ENCODE data around the gene CPS1. TPM values are rescaled to one million over a fixed set of nuclear protein-coding genes. Genes with fewer than 3 reads are reported as not detected.
A peak's percentile ranks its signal among the peaks of the same experiment; 100 is the strongest.

CPS1 gene
- total RNA-seq, 1 donor from 2014 or later = 5.5 TPM

GRCh38 chr2:210606001-210606400, 49.6 kb downstream of the CPS1 start:
- no peak for DNase-seq (ENCODE audit: low spot score)

DNA sequence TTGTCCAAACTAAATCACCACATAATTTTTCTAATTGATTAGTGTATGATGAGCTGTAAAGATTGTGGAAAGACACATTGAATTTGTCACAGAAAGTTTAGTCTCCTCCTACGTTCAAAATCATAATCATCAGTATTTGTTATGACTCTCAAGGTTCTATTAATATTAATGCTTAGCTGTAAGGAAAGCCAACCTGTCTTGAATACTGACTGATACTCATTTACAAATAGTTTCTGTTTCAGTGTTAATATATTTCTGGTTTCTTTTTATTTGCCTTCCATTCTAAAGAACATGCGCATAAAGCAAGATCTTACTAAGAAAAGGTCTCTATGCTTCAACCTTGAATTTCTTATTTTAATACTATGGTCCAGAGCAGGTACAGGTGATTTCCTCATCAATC, 55.1 kb downstream of the CPS1 start:
- no peak for DNase-seq (ENCODE audit: low spot score)

DNA sequence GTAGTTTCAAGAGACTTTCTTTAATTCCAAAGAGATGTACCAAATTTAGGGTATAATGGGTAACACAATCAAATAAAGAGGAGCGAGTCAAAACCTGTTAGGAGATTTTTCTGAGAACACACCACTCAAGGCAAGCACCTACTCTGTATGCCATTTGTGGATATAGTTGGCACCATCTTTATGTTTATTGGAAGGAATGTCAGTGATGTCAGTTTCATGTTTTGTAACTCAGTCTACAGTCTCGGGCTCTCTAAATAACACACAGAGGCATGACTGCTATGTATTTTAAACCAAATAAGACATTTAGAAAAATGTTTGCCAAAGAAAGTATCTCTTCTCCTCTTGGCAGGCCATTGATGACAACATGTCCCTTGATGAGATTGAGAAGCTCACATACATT, 59.7 kb downstream of the CPS1 start:
- DNase-seq (ENCODE audit: low spot score) = no peak

DNA sequence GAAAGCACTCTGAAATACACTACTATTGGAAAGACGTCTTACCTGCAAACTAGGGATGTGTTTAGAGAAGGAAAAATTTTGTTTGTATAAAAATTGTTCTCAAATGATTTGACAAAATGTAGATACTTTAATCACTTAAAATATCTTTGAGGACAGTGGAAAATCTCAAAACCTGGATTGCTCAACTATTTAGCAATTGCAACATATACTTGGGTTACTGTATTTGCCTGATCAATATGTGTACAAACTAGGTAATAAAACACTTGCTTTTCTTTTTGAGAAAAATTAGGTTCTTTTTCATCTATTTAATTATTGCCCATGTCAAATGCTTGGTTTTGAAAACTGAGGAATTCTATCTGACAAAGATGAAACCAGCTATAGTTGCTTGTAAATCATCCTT, 60.9 kb downstream of the CPS1 start:
- DNase-seq (ENCODE audit: low spot score) = no peak

DNA sequence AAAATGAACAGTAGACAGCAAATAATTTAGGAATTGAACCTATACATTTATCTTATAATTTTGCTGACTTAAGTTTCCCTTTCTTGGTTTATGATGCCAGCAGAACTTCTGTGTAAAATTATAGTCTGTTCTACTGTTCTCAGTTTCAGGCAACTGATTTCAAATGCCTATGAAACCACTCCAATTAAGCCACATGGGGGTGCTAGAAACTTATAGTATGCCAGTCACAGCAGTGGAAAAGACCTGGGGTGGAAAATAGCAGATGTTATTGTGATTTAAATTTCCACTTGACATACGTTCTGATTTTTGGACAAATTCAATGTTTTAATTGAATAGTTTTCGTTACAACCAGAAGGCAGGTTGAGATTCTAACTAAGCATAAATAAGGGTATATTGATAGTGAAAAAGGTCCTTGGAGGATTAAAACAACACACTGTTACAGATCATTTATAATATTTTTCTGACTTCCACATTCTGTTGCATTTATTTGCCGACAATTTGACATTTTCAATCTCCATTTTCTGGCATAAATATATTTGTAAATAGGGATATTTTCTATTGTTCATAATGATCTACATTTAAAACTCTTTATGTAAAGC, 61.4 kb downstream of the CPS1 start:
- peak; percentile 15 for DNase-seq (ENCODE audit: low spot score)

- no peak for DNase-seq (ENCODE audit: low spot score)
Observed at GRCh38 chr2:210620456-210620855, 64.1 kb downstream of the CPS1 start.

DNA sequence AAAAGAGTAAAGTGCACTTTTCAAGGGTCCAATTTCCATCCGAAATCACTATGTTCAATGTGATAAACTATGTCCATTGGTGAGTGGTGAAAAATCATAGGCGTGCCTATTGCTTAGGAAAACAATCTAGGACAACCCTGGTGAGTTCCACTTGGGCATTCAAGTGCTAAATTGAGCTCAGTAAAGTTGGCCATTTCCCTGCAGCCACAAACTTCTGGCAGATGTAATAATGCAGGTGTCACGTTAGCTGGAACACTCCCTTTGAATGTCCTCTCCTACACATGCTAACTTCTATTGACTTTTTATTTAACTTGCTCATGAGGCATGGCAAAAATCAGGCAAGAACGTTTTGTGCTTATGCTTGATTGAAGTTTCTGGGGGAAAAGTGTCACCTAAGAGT, 67.1 kb downstream of the CPS1 start:
- DNase-seq (ENCODE audit: low spot score) = no peak

- no peak for DNase-seq (ENCODE audit: low spot score)
Observed at GRCh38 chr2:210626849-210627248, 70.5 kb downstream of the CPS1 start.

GRCh38 chr2:210630873-210631560, 74.6 kb downstream of the CPS1 start:
- DNase-seq (ENCODE audit: low spot score) = no peak

- DNase-seq (ENCODE audit: low spot score) = no peak
Observed at GRCh38 chr2:210633699-210634098, 77.3 kb downstream of the CPS1 start.

- no peak for DNase-seq (ENCODE audit: low spot score)
Observed at GRCh38 chr2:210635257-210635656, 78.9 kb downstream of the CPS1 start.

DNA sequence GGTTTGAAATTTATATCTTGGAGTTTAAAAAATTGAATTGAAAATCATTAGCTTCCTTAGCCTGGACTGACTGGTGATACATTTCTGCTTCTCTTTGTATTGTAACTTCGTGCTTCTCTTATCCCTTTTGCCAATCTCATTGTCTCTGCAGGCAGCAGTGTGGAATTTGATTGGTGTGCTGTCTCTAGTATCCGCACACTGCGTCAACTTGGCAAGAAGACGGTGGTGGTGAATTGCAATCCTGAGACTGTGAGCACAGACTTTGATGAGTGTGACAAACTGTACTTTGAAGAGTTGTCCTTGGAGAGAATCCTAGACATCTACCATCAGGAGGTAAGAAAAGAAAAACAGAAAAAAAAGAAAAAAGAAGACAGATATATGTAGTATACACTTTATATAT, 85.9 kb downstream of the CPS1 start:
- DNase-seq (ENCODE audit: low spot score) = no peak

GRCh38 chr2:210647151-210647550, 90.8 kb downstream of the CPS1 start:
- DNase-seq (ENCODE audit: low spot score) = no peak

GRCh38 chr2:210654091-210654490, 97.7 kb downstream of the CPS1 start:
- no peak for DNase-seq (ENCODE audit: low spot score)

- DNase-seq (ENCODE audit: low spot score) = no peak
Observed at GRCh38 chr2:210655229-210655975, 99.0 kb downstream of the CPS1 start.

DNA sequence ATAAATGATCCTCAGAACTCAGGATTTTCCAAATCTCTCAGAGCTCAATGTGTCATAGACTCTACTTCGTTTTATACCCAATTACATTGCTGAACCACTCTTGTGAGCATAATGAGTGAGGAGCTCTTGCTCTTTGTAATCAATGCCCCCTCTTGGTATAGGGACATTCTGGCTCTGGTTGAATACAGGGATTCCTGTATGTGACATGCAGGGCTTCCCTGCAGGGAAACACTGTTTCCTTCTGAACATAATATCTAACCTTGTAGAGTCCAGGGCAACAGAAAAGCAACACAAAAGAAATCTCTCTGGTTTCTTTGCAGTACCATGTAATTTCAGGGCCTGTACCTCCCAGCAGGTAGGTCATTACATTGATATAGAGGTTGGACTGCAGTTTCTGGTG, 101.5 kb downstream of the CPS1 start:
- no peak for DNase-seq (ENCODE audit: low spot score)

- no peak for DNase-seq (ENCODE audit: low spot score)
Observed at GRCh38 chr2:210660751-210661150, 104.4 kb downstream of the CPS1 start.

GRCh38 chr2:210662560-210662959, 106.2 kb downstream of the CPS1 start:
- DNase-seq (ENCODE audit: low spot score) = no peak

DNA sequence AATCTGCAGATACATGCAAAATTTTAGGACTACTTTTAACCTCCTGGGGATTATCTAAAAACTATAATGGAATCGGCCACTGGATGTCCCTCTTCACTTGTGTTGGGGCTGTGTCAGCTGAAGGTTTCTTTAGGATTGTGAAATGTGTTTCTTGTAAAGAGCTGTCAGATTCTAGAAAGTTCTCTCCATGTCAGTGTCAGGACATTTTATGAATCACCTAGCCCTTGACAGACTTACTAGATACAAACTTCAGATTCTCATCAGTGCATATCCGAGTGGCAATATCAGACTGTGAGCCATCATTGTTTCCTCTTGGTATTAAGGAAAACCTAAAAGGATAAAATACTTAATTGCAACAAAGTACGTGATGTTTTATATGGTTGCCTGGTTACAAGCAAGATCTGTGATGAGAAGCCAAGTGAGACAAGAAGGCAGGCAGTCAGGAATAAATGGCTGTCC, 107.3 kb downstream of the CPS1 start:
- DNase-seq (ENCODE audit: low spot score) = no peak

DNA sequence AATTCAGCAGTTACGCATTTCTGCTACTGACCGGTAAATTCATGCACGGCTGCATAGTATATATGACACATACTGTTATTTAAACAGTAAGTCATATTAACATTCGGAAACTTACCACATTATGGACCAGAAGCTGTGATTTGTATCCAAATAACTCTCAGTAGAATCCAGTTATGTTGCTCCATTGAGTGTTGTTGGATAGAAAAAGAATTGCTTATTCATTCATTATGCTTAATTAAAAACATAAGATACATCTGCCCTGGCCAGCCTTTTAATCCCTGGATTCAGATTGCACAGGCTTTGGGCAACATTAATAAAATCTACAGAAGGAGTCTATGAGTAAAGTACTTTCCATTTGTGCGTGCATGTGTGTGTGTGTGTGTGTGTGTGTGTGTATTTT, 111.3 kb downstream of the CPS1 start:
- no peak for DNase-seq (ENCODE audit: low spot score)

GRCh38 chr2:210671065-210671464, 114.7 kb downstream of the CPS1 start:
- no peak for DNase-seq (ENCODE audit: low spot score)

DNA sequence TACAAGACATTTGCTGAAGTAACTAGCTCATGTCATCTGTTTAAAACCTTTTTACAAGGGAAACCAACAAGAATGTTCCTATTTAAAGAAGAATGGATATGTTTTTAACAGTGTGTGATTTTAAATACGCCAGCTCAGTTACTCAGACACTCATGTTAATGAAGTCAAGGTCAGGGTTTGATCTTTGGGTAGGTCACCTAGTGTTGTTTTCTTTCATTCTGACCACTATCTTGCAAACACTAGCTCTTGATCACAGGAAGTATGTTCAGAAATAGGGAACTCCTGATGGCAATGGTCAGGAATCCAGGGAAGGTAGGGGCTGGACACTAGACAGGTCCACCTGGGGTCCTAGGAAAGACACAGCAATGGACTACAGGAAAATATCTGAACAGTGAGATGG, 116.7 kb downstream of the CPS1 start:
- DNase-seq (ENCODE audit: low spot score) = no peak

- DNase-seq (ENCODE audit: low spot score) = no peak
Observed at GRCh38 chr2:210676067-210676466, 119.7 kb downstream of the CPS1 start.
